HepG2 (cell line): ENCODE measurements around the gene CABLES2. TPM values are rescaled to one million over a fixed set of nuclear protein-coding genes. Genes with fewer than 3 reads are reported as not detected.

Experiments used
- AKAP8 ChIP-seq: sonication (generic); formaldehyde crosslinking; IDR thresholded peaks from 2 replicates; pipeline ENCODE4 v1.5.1; 2020; ENCODE audit warnings: mild to moderate bottlenecking, missing genetic modification reagents
- BCL6 ChIP-seq: IDR thresholded peaks from 2 replicates; pipeline ENCODE4 v1.6.1; 2016; ENCODE audit warnings: missing genetic modification reagents, missing compliant biosample characterization
- EED ChIP-seq: sonication (generic); formaldehyde crosslinking; IDR thresholded peaks from 2 replicates; pipeline ENCODE4 v1.5.0; 2020; ENCODE audit warnings: mild to moderate bottlenecking, missing genetic modification reagents
- FOXC1 ChIP-seq: sonication (generic); formaldehyde crosslinking; IDR thresholded peaks from 2 replicates; pipeline ENCODE4 v1.8.0; 2022; ENCODE audit warnings: mild to moderate bottlenecking, missing genetic modification reagents, borderline replicate concordance
- IKZF4 ChIP-seq: sonication (generic); formaldehyde crosslinking; IDR thresholded peaks from 2 replicates; pipeline ENCODE4 v1.5.1; 2020; ENCODE audit warnings: borderline replicate concordance, mild to moderate bottlenecking, low read depth, missing genetic modification reagents; ENCODE audit errors: not compliant biosample characterization
- NBN ChIP-seq: fragments of 450-650 bp; conservative IDR thresholded peaks from 2 replicates; pipeline ENCODE4 v1.6.1; 2017
- NFE2 ChIP-seq: sonication (generic); formaldehyde crosslinking; IDR thresholded peaks from 2 replicates; pipeline ENCODE4 v1.4.0; 2020; ENCODE audit warnings: missing genetic modification reagents
- PAXIP1 ChIP-seq: sonication (generic); formaldehyde crosslinking; conservative IDR thresholded peaks from 2 replicates; pipeline ENCODE4 v1.4.0; 2020; ENCODE audit warnings: mild to moderate bottlenecking, missing genetic modification reagents, moderate library complexity
- PLRG1 ChIP-seq: fragments of 450-650 bp; conservative IDR thresholded peaks from 2 replicates; pipeline ENCODE4 v1.6.1; 2016
- SKI ChIP-seq: fragments of 450-650 bp; IDR thresholded peaks from one replicate; pipeline ENCODE4 v1.6.1; 2018; ENCODE audit warnings: mild to moderate bottlenecking; ENCODE audit not compliant: partially characterized antibody
- STAT6 ChIP-seq: sonication (generic); formaldehyde crosslinking; IDR thresholded peaks from 2 replicates; pipeline ENCODE4 v1.4.0; 2020; ENCODE audit warnings: missing genetic modification reagents, mild to moderate bottlenecking, borderline replicate concordance
- TAF15 ChIP-seq: fragments of 200-400 bp; formaldehyde crosslinking; IDR thresholded peaks from one replicate; pipeline ENCODE4 v1.6.1; 2018; ENCODE audit warnings: mild to moderate bottlenecking, low read depth, low read length; ENCODE audit not compliant: poor library complexity, severe bottlenecking
- TCF12 ChIP-seq, 2 experiments: fragments of 450-650 bp in 1 of 2; sonication (generic) in 1 of 2; formaldehyde crosslinking in 1 of 2; IDR thresholded peaks; 2 replicates each; pipeline versions ENCODE4 v1.6.1 to v1.8.0; 2017 to 2022; ENCODE audit warnings: antibody characterized with exemption in 1 of 2, mild to moderate bottlenecking in 1 of 2, missing genetic modification reagents in 1 of 2, moderate library complexity in 1 of 2
- TFDP2 ChIP-seq: sonication (generic); formaldehyde crosslinking; IDR thresholded peaks from 2 replicates; pipeline ENCODE4 v1.4.0; 2020; ENCODE audit warnings: missing genetic modification reagents
- ZFP41 ChIP-seq: sonication (generic); formaldehyde crosslinking; IDR thresholded peaks from 2 replicates; pipeline ENCODE4 v1.4.0; 2020; ENCODE audit warnings: mild to moderate bottlenecking, missing genetic modification reagents, borderline replicate concordance
- ZNF281 ChIP-seq: sonication (generic); formaldehyde crosslinking; IDR thresholded peaks from 2 replicates; pipeline ENCODE4 v1.4.0; 2020; ENCODE audit warnings: missing genetic modification reagents, borderline replicate concordance
- ZNF34 ChIP-seq: sonication (generic); formaldehyde crosslinking; IDR thresholded peaks from 2 replicates; pipeline ENCODE4 v1.4.0; 2020; ENCODE audit warnings: mild to moderate bottlenecking, missing genetic modification reagents, borderline replicate concordance
- ZNF598 ChIP-seq: sonication (generic); formaldehyde crosslinking; IDR thresholded peaks from 2 replicates; pipeline ENCODE4 v1.5.1; 2020; ENCODE audit warnings: mild to moderate bottlenecking, missing genetic modification reagents, borderline replicate concordance
- ZZZ3 ChIP-seq: sonication (generic); formaldehyde crosslinking; IDR thresholded peaks from 2 replicates; pipeline ENCODE4 v1.4.0; 2020; ENCODE audit warnings: missing genetic modification reagents, mild to moderate bottlenecking, borderline replicate concordance
- polyA plus RNA-seq, 8 experiments: library from polyadenylated mRNA; depleted of rRNA in 3 of 8; stranded (reverse) in 7 of 8; unstranded in 1 of 8; fragments of >200 nt; fragmentation: Illumina TruSeq in 4 of 8; extraction: Trizol in 4 of 8; gene quantifications; 2 replicates each; pipeline versions ENCODE4 v1.2.1 to v1.2.3, GENCODE V29; 2011 to 2016; ENCODE audit warnings: low read depth in 4 of 8, missing spikeins in 1 of 8, mixed read lengths in 1 of 8; ENCODE audit not compliant: insufficient read depth in 1 of 8
- total RNA-seq, 5 experiments: library from RNA; depleted of rRNA; stranded (reverse); fragments of >200 nt; fragmentation: Illumina TruSeq; extraction: Trizol; gene quantifications; 2 replicates each; pipeline ENCODE4 v1.2.3, GENCODE V29; 2016; ENCODE audit warnings: low read depth in 1 of 5

The CABLES2 gene
- total and polyA plus RNA-seq, 2 of the 13 experiments (the other 11 are each of a cell fraction or from before 2014, with no cell fraction given): 5.2 to 9.7 TPM

- TF ChIP-seq PLRG1: no peak
- no peak for TF ChIP-seq NFE2 (CRISPR knock-in tag)
- no peak for TF ChIP-seq NBN
- TF ChIP-seq TFDP2 (CRISPR knock-in tag): no peak
- TF ChIP-seq BCL6 (CRISPR knock-in tag): no peak; the same call in 1 of the 2 replicates
- TF ChIP-seq PAXIP1 (CRISPR knock-in tag): no peak; the same call in 1 of the 2 replicates
- no peak for TF ChIP-seq STAT6 (CRISPR knock-in tag)
- TF ChIP-seq ZNF598 (CRISPR knock-in tag): no peak
- TF ChIP-seq EED: peak; percentile 65; the same call in 1 of the 2 replicates
- TF ChIP-seq ZFP41: no peak
- TF ChIP-seq FOXC1 (CRISPR knock-in tag): peak; percentile 16; the same call in 1 of the 2 replicates
- no peak for TF ChIP-seq TCF12 (IDR thresholded peaks at IDR 0.05)
- TF ChIP-seq TCF12 (CRISPR knock-in tag; IDR thresholded peaks at IDR 0.05): no peak
- TF ChIP-seq ZNF34: no peak
- no peak for TF ChIP-seq ZZZ3
- no peak for TF ChIP-seq TAF15
- no peak for TF ChIP-seq ZNF281 (CRISPR knock-in tag)
- peak; percentile 92; the same call in 1 of the 2 replicates for TF ChIP-seq AKAP8 (CRISPR knock-in tag)
- TF ChIP-seq SKI: no peak
- no peak for TF ChIP-seq IKZF4
Observed at GRCh38 chr20:62370115-62370806, 36.8 kb downstream of the CABLES2 start (continued).
